Limb (tissue), 2 donors: ENCODE measurements around the gene LIF.

ENCODE experiments used
- DNase-seq, 2 donors: peaks; one replicate each; pipeline ENCODE4 v3.0.0-alpha.2; 2016; ENCODE audit errors: extremely low spot score in 2 of 2

LIF gene

DNA sequence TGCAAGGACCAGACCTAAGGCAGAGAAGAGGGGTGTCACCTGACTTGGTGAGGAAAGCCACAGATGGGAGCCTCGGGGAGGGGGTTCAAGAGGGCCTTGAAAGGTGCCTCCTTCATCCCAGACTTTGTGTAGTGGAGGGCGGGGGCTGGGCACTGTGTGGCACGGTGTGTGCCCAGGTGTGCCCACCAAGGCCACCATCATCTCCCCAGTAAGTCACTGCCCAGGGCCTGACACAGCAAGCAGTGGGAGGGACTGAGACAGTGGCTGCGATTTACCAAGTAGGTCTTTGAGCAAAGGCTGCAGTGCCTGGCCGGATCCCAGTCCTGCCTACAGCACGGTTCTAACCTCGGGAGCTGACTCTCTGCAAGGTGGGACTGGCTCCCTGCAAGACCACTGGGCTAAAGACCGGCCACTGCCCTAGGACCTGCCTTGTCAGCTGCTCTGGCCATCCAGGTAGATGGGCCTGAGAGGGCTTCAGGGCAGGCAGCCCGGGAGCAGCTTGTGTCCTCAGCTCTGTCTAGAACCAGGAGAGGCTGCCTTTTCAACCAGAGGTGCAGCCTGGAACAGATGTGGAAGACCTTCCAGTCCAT, 18.7 kb upstream of the LIF start:
- DNase-seq = no peak

DNA sequence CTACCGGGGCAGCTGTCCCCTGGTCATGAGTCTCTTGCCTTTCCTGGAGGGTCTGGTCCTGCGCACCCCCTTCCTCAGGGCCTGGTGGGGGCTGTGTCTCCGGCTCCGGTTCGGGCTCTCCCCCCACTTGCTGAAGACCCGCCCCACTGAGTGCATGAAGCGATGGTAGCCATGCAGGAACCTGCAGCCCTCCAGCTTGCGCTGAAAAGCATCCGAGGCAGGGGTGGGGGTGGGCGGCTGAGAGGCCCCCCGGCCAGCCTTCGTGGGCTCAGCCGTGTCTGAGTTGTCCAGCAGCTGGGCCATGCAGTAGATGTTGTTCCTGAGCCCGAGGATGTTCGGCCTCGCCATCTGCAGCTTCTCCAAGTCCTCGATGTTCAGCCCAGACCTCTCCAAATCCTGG, 17.3 kb upstream of the LIF start:
- DNase-seq = no peak

DNA sequence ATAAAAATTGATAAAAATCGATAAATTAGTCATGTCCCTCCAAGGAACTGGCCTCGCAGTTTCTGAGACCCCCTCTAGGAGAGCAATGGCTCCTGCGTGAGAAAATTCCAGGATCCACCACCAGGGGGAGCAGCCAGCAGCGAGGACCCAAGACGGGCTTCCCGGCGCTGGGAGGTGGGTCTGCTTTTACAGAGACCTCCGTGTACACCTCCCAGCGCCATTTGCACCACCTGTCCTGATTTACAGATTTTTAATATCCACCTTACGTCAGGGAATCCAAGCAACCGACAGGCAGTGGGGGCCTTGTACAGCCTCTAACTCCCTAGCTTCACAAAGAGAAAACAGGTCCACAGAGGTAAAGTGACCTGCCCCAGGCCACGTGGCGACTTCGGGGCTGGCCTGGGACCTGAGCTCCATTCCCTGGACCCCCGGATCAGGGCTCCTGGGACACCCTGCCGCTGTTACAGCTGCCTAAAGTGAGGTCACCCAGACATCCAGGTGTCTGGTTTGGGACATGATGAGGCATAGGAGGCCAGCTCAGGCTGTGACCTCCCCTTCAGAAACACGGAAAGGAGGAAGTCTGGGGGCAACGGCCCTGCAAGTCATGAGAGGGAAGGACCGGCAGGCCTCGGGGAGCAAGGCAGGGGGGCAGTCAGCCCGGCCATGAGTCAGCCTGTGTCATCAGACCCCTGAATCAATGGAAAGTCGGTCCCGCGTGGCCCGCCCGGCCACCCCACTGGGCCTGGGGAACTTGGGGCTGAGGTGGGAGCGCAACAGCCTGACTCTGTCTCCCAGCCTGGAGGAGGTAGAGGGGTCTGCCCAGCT, 16.6 kb upstream of the LIF start:
- peak; percentile 53 to 90 for DNase-seq

DNA sequence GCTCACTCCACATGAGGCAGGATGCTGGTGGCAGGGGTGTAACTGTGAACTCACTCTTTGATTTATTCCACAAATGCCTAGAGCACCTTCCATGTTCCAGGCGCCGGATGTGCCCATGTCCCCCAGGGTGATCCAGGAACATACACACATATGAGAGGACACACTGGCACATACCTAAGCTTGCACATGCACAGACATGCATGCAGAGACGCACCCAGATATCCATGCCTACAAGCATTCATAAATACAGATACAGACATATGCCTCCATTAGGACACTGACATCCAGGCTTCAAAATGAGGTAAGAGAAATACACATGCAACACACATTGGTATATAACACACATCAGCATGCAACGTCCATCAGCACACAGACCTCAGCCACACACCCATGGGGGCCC, 15.6 kb upstream of the LIF start:
- DNase-seq = no peak

DNA sequence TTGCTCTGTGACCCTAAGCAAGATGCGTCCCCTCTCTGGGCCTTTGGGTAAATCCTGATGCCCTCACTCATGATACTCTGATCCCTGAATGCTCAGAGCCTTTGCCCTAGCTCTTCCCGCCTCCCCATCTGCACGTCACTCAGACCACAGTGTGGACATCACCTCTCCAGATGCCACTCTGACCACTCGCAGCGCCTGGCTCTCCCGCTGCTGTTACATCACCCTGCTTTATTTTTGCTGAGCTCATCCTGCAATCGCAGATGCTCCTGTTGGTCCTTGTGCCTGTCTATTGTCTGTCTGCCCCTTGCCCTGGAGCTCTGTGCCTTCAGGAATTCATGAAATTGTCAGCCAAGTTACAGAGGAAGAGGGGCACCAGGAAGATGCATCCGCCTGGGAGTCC, 14.6 kb upstream of the LIF start:
- DNase-seq = no peak

DNA sequence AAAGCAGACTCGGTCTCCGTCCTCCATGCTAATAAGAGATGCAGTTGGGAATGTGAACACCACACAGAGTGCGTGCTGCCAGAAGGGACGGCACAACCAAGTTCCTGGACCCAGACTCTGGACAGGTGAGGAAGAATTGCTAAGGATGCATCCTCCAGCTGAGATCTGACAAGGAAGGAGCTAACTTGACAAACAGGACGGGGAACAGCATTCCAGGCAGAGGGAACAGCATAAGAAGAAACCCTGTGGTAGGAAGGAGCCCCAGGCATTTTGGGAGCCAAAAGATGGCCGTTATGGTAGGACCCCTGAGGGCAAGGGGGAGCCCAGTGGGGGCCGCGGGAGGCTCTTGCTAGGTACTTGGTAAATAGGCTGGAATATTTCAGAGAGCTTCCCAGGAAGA, 14.1 kb upstream of the LIF start:
- no peak for DNase-seq

DNA sequence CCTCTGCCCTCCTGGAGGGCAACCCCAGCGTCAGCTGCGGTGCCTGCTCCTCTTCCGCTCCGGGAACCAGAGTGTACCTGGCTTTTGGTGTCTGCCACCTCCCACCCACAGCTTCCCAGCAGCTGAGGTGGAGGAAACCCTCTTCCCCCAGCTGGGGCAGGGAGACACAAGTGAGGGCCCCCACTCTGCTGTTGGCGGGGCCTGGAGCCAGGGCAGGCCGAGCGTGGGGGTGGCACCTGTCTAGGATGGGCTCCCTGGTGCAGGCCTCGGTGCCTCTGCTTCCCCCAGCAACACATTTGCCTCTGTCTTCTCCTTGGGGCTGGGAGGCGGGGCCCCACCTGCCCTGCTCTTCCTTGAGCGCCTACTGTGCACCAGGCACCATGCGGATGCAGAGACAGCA, 13.7 kb upstream of the LIF start:
- DNase-seq = no peak

DNA sequence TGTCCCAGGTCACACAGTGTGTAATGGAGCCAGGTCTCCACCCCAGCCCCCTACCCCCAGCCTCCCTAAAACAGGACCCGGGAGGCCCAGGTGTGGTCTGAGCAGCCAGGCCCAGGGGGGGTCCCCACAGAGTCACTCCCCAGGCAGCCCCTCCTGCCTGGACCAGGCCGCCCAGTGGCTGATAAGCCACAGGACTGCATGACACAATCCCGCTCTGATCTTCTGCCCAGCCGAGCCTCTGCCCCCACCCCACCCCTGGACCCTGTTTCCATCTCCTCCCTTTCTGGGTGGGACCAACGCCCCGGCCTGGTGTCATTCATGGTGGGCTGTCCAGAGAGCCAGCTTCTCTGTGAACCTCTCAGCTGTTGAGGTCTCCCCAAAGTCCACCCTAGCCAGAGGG, 7.8 kb upstream of the LIF start:
- DNase-seq = no peak

DNA sequence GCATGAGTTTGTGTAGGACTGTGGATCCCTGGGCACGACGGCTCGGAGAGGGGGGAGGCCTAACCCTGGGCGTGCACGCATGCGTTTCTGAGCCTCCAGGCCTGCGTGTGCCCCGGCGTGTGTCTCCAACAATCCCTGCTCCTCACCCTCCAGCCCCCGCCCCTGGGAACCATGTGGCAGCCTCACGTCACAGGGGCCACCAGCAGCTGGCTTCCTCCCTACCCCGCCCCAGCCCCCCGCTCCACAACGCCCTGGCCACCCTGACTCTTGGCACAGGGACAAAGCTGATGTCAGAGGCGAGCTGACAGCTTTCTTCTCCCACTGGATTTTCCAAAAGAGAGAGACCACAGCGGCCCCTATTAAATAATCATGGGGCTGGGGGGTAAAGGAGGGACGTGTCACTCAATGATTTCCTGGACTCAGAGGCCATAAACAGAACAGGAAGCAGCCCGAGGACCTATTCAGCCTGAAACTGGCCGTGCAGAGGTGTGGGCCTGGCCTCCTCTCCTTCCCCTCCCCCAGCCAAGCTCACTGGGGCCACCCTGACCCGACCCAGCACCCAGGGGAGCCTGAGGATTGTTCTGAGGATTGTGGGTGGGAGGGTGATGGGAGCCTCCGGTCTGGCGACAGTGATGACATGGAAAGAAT, 6.8 kb upstream of the LIF start:
- DNase-seq = peak; percentile 76 to 86

DNA sequence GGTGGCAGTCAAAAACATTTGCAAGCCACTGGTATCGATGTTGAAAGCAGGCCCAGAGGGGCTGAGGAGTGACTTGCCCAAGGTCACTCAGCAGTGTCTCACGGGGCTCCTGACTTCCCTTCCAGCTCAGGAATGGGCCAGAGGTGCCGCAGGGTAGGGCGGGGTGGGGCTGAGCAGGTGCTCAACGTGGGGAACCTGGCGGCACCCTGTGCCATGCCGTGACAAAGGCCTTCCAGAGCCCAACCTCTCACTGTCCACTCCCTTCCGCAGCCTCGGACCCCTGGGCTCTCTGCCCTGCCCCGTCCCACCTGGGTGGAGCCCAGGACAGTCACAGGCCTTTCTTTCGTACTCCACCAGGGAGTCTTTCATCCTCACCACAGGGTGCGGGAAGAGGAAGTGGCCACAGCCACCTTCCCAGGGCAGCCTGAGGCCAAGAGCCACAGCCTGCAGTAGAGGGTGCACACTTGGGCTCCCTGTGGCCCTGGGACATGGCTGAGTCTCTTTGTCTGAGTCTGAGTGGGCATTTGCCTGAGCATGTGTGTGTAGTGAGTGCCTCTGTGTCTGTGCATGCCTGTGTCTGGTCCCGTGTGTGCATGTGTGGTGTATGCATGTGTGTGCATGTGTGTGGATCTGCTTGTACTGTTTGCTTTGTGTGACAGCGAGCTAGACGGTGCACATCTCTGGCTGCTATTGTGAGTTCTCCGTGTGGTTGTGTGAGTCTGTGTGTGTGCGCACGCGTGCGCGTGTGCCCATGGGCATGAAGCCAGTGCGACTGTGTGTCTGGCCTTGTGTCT, 6.0 kb upstream of the LIF start:
- no peak for DNase-seq

DNA sequence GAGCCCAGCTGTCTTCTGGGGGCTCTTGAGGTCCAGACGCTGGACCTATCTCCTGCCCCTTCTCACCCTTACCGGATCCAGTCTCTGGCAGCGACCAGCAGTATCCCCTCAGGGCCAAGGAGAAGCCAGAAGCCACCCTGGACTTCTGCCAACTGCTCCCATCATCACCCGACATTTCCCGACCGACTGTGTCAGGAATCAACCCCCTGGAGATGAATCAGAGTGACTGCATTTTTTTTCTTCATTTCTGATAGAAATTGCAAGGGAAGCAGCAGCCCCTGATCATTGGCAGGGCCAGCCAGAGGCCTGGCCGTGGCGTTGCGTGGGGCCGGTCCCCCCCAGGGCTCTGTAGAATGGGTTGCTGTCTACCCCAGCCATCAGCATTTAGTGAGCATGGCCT, 5.2 kb upstream of the LIF start:
- no peak for DNase-seq

DNA sequence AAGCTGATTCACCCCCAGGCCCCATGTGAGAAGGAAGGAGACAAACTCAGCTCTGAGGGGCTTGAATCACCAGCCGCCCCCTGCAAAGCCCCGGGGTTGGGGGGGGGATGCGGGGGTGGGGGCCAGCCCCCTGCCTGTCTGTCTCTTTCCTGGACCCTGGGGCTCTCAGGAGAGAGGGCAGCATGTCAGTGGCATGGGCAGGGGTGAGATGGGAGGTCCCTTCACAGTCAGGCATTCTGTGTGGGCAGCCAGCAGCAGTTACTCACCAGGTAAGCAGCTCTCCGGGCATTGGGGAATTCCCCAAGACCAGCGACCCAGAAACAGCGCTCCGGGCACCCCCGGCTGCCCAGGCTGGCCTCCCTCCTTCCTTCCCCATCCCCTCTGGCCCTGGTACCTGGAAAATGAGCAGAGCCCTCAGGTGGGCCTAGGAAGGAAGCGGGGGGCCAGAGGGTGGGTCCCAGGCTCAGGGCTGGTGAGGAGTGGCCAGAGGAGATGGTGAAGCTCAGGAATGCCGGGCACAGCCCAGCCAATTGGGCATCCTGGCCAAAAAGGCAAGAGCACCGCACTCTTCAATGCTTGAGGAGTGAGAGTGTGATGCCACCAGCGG, 4.2 kb upstream of the LIF start:
- no peak for DNase-seq

DNA sequence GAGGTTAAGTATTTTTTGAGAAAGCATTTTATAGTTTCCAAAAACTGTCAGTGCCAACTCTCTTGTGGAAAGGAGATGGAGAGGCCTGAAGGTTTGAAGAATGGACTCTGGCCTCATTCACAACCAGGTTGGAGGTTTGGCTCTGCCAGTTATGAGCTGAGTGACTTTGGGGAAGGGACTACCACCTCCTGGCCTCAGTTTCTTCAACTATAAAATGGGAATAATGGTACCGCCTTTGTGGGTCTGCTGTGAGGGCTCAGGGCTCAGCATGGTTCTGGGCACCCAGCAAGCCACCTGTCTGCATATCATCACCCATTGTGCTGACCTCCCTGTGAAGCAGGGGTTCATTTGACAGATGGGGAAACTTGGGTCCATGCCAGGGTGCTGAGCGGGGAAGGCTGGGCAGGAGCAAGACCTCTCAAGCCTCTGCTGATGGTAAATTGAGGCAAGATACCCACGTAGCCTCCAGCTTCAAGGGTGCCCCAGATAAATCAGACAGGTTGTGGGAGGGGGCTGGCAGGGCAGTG, 3.5 kb upstream of the LIF start:
- DNase-seq = no peak

DNA sequence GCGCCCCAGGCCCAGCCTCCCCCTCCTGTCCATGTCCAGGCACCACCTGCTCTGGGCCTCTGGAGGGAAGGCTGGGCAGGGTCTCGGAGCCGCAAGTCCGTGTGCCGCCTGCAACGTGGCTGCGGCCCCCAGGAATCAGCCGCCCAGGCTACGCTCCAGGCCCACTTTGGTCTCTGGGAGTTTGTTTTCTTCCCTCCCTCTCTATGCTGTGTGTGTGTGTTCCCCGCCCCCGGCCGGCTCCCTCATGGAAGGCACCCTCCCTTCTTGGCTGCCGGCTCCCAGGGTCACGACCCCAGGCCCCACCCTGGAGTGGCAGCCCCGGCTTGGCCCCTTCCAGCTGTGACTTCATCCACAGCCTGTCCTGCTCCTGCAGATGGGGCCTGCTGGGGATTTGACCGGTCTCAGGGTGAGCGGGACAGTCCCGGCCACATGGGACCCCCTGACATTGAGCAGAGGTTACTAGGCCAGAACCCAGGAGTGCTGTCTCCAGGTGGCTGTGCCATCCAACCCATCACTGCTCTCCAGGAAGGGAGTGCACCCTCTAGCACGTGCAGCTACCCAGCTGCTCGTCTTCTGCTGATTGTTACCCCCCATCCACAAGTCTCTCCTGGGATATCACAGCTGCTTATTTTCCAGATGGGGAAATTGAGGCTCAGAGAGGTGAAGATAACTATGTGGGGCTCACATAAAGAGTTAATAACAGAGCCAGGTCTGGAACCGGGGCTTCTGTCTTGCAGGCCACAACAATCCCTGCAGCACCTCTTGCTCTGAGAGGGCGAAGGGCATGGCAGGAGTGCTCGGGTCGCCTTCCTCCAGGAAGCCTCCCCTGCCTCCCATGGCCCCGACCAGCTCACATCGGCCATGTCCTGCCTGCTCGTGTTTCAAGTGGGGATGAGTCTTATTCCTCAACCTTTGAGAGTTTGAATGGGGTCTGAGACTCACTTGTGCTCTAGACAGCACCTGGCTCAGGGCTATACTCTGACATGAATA, 2.8 kb upstream of the LIF start:
- DNase-seq = no peak

DNA sequence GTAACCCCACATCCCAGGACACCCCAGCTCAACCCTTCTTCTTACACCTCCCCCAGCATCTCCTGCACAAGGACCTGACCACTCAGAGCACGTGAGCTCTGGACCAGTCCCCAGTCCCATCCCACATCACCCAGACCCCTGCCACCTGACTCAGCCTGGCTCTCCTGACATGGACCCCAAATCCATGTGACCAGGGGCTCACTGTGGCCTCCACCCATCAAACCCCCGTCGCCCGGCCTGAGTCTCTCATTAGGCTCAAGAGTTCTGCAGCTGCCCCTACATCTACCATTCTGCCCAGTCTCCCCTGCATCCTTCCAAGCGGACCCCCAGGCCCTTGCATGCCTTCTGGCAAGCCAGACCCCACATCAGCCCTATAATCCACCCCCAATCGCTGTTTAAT, 1.9 kb upstream of the LIF start:
- DNase-seq = no peak

DNA sequence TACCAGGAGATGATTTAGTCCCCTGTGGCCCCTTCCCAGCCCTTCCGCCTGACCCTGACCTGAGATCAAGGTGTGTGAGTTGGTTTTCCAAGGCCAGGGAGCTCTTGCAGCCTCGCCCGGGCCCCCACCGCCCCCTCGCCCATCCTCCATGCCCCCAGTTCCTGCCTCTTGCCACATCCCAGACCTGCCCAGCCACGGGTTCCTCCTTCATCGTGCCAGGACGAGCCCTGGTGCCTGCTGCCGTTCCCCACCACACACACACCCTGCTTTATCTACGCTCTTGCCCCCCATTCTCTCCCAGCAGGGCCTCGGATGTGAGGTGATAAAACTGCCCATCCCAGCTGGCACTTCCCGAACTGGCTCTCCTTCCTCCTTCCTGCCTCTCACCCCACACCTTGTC, 1.4 kb upstream of the LIF start:
- no peak for DNase-seq

DNA sequence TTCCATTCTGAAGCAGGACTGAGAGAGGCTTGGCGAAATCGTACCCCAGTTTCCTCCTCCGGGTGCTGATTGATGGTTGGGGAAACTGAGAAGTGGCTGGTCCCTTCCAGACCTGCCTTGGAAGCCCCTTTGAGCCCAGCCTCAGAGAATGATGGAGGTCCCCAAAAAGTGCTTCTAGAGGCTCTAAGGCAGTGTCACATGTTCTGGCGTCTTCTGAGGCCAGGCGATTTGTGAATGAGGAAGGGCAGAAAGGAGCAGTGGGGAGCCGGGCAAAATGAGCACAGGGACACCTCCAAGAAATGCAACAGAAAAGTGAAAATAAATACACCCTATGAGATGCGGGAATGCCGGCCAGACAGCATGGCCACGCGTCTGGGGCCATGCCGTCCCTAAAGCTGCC, 1.0 kb upstream of the LIF start:
- DNase-seq = no peak

DNA sequence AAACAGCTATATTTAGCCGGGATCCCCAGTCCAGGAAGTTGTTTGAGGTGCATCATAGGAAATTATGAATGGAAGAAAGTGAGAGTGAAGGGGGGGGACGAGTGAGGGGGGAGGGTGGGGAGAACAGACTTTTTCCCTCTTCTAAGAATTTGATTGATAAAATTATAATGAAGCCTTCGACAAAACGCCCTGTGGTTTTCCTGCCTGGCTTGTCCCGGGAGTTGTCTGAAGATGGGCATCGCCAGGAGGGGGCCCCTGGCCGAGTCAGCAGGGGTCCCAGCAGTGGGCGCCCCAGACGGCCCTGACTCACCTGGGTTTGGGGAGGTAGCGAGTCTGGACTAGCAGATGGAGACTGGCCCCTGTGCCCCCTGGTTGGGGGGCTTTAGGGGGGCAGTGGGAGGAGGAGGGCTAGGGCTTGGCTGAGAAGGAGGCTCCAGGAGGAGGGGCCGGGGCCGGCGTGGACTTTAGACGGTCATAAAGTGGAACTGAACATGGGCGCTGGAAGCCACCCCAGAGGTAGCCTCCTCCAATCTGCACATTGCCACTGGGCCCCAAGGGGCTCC, 336 bp upstream of the LIF start:
- no peak for DNase-seq

DNA sequence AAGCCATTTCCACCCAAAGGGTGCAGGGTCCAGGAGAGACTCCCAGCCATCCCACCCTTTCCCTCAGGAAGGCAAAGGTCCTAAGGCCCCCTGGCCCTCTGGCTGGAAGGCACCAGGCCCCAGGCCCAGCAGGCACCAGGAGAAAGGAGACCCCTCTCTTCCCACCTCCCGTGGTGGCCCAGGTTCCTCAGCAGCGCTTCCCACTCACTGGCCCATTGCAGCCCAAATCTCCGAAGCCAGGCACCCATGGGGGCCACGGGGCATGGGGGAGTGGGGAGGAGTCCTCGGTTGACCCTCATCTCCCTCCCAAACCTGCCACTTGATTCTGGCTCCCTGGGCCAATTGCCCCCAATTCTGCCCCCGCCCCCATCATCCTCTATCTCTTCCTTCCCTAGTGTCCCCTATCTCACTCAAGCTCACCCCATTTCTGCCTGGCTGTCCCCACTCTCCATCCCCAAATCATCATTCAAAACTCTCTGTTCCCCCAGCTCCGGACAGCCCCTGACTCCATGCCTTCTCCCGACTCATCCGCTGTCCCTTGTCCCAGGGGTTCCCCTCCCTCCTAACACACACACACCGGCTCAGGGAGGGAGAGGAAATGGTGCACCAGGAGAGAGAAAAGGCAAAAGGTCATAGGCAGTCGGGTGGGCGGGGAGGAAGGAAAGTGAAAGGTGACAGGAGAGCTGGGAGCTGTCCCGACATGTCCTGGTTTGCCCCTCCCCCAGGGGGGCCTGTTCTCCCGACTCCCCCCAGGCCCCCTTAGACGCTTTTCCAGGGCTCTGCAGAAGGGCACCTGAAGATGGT, 1.2 kb downstream of the LIF start:
- no peak for DNase-seq
